SHP77 treated with DMSO at 0.1 percent for 48 hours (cell line): ENCODE data around the gene BUD23.
"Not testable (repeated sequence)": the region's sequence is repeated elsewhere in the genome, so short reads cannot be mapped to it uniquely, and the experiment has no call there.

Experiments used
- DNase-seq: peaks from one replicate; lab custom pipeline; 2025; lab: John Stamatoyannopoulos, UW

The BUD23 gene

DNA sequence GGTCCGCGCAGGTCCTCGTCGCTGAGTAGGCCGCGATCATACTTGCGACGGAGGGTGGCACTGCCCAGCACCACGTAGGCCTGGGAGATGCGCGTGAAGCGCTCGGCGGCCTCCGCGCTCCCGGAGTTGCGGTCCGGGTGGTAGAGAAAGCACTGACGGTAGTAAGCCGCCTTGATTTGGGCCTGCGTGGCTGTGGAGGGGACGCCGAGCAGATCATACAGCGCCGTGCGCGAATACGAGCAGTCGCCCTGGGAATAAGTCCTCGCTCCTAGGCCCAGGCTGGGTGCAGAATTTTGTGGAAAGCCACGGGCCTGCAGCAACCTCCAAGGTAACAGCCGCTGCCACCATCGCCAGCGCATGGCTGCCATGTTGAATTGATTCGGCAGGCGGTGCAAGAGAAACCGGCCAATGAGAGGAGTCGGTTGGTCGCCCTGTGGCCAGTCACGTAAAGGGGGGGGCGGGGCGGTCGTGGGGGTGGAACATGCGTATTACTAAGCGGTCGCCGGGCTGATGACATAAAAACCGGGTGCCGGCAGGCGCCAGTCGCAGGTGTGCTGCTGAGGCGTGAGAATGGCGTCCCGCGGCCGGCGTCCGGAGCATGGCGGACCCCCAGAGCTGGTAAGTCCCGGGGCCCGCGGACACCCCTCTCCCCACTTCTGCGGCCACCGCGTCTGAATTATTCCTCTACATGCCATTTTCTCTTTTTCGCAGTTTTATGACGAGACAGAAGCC is at the start of gene BUD23, which contains the start of gene DNAJC30:
BUD23 (plus strand) TSS at position 542 of the 732 bp plus-strand sequence; CDS start at position 571, 29 bp downstream.
DNAJC30 (minus strand) TSS at position 398 of the 732 bp plus-strand sequence; CDS start at position 368, 30 bp downstream.
- DNase-seq, result peak; percentile 84

- DNase-seq, result no peak
These were observed 49.6 kb upstream of the BUD23 start for GRCh38 chr7:73633844-73634243.

- no peak for DNase-seq
These were observed 47.8 kb upstream of the BUD23 start for GRCh38 chr7:73635428-73636200.

DNA sequence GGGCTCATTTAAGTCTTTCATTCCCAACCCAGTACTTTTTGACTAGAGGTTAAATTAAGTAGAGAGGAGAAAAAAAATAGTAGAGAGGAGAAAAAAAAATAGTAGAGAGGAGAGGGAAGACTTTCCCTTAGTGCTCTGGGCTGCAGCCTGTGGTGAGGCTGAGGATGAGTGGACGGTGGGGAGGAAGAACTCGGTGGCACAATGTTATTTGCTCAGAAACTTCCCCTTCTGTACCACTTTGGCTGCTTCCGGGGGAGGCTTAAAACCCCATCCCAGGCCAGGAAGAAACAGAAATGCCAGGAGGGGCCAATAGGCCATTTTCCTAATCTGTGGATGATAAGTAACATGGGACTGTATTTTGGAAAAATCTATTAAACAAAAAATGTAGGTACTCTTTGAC is 44.5 kb upstream of the BUD23 start:
- no peak for DNase-seq

DNA sequence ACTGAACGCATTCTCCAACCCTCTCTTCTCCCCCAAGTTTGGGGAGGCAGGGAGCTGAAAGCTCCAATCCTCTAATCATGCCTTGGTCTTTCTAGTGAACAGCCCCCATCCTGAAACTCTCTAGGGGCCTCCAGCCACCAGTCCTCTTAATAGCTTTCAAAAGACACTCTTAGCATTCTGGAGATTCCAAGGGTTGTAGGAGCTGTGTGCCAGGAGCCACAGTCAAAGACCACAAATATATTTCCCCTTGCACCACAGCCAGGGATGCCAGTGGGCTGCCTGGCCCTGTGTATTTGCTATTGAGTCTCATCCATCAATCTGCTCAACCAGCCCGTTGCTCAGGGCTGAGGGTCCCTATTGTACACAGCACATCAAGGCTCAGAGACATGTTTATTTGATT is 40.6 kb upstream of the BUD23 start:
- no peak for DNase-seq

DNA sequence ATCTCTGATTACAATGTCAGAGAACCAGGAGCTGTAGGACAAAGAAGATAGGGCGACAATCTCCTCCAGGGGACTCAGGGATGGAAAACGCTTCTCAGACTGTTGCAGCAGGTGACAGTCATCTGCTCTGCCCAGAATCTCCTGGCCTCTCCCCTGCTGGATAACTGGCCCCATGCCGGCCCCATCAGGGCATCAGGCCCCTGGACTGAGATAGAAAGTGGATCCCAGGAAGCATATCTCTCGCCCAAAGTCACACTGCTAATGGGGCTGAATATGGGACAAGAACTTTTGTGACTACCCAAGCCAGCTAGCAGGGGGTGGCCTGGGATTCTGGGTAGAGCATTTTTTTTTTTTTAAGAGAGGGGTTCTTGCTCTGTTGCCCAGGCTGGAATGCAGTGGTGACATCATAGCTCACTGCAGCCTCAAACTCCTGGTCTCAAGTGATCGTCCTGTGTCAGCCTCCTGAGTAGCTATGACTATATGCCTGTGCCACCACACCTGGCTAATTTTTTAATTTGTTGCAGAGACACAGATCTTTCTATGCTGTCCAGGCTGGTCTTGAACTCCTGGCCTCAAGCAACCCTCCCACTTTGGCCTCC is 38.6 kb upstream of the BUD23 start:
- DNase-seq, result no peak

- DNase-seq, result no peak
These were observed 37.7 kb upstream of the BUD23 start for GRCh38 chr7:73645643-73646174.

DNA sequence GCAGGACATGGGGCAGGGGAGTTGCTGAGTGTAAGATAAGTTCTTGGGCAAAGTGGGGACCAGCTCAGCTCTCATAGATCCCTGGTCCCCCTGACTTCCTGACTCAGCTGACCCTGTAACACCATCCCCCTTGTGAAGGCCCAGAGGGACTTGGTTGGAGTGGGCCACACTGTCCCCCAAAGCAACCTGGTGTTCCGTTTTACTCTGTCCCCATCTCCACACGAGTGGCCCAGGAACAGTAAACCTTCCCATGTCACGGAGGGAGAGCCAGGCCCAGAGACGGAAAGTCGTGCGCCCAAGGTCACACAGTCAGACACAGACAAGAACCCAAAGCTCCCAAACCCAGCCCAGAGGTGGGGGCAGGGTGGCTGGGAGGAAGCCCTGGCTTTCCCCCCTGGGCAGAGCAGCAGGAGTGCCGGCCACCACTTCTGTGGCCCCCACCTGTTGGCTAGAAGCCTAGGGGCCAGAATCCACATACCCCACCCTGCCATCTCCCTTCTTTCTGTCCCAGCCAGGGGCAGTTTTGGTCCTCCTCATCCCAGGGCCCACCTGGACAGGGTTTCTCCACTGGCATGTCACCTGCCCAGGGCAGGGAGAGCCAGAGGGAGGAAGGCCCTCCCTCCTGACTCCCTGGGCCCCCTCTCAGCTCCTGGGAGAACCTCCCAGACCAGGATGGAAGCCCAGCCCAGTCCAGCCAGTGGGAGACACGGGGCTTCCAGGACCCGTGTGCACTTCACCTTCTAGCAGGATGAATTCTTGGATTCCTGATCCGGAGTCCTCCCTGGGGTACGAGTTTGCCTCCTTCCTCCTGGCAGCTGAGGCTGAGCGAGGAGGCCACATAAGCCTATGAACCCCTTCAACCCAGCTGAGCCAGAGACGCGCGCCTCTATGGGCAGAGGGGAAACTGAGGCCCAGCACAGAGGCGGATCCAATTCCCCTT is 36.3 kb upstream of the BUD23 start:
- no peak for DNase-seq

DNA sequence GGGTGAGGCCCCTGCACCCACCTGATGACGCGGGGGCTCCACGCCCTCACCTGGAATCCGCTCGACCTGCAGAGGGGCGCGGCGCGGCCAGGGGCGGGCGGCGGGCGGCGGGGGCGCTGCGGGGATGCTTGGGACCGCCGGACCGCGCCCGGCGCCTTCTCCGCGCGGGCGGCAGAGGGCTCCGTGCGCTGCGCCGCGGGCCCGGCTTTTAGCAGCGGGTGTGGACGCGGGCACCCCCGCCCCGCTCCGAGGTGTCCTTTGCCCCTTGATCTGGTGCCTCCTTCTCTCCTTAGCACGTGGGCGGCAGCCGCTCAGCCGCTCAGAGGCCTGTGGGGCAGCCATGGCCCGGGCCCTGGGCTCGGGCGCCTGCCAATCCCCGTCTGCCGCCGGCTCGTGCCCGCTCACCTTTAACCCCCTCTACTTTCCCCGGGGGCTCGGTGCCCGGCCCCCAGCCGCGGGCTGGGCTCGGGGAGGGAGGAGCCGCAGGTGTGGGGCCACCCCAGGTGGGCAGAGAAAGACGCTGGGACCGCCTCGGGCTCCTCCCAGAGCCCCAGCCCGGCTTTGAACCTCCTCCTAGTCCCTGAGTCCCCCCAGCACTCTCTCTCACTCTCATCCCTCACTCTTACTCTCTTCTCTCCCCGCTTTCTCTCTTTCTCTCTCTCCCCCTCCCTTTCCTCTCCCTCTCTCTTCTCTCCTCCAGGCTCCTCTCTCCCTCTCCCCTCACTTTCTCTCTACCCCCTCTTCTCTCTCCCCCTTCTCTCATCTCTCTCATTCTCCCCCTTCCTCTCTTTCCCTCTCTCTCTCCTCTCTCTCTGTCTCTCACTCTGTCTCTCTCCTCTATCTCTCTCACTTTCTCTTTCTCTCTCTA is 35.4 kb upstream of the BUD23 start:
- no peak for DNase-seq

DNA sequence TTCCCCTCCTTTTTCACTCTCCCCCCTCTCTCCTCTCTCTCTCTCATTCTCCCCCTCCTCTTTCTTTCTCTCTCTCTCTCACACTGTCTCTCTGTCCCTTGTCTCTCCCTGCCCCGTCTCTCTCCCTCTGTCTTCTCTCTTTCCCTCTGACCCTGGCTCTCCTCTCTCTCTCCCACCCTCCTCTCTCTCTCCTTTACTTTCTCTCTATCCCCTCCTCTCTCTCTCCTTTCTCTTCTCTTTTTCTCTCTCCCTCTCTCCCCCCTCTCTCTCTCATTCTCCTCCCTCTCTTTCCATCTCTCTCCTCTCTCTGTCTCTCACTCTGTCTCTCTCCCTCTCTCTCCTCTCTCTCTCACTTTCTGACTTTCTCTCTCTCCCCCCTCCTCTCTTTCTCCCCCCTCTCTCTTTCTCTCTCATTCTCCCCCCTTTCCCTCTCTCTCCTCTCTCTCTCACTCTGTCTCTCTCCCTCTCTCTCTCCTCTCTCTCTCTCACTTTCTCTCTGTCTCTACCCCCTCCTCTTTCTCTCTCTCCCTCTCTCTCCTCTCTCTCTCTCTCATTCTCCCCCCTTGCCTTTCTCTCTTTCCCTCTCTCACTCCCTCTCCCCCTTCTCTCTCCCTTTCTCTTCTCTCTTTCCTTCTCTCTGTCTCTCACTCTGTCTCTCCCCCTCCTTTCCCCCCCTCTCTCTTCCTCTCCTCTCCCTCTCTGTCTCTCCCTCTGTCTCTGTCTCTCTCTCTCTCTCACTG is 34.6 kb upstream of the BUD23 start:
- DNase-seq, result no peak

DNA sequence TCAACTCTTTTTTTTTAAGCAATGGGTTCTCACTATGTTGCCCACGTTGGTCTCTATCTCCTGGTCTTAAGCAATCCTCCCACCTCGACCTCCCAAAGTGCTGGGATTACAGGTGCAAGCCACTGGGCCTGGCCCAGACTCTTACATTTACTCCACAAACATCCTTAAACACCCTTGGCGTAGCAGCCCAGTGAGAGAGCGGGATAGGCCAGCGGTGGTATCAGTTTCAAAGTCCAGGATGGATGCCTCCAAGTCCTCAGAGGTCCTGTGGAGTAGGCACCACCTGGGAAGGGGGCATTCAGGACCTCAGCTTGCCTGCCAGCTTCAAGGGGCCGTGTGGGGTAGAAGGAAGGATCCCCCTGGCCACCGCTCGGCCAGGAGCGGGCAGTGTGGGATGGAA is 33.8 kb upstream of the BUD23 start:
- DNase-seq, result no peak

GRCh38 chr7:73650524-73650923 is 32.9 kb upstream of the BUD23 start:
- DNase-seq, result no peak

- no peak for DNase-seq
These were observed 30.9 kb upstream of the BUD23 start for GRCh38 chr7:73652541-73652949.

- DNase-seq, result not testable (repeated sequence)
These were observed 28.1 kb upstream of the BUD23 start for GRCh38 chr7:73655309-73655708.

DNA sequence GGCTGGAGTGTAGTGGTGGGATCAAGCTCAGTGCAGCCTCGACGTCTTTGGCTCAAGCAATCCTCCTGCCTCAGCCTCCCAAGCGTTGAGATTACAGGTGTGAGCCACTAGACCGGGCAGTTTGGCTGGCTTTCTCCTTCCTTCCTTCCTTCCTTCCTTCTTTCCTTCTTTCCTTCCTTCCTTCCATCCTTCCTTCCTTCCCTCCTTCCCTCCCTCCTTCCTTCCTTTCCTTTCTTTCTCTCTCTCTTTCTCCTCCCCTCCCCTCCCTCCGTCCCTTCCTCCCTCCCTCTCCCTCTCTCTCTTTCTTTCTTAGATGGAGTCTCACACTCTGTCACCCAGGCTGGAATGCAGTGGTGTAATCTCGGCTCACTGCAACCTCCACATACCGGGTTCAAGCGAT is 23.4 kb upstream of the BUD23 start:
- no peak for DNase-seq

- DNase-seq, result not testable (repeated sequence)
These were observed 22.8 kb upstream of the BUD23 start for GRCh38 chr7:73660594-73660993.

- DNase-seq, result no peak
These were observed 20.4 kb upstream of the BUD23 start for GRCh38 chr7:73663033-73663432.

GRCh38 chr7:73667344-73668102 is 15.9 kb upstream of the BUD23 start, which contains the start of gene VPS37D:
Gene VPS37D, plus strand, starts transcription at chr7:73667831. Its CDS starts 128 bp downstream, at chr7:73667959.
- no peak for DNase-seq
